ENCODE data around the gene ARMC7.

Gene ARMC7

DNA sequence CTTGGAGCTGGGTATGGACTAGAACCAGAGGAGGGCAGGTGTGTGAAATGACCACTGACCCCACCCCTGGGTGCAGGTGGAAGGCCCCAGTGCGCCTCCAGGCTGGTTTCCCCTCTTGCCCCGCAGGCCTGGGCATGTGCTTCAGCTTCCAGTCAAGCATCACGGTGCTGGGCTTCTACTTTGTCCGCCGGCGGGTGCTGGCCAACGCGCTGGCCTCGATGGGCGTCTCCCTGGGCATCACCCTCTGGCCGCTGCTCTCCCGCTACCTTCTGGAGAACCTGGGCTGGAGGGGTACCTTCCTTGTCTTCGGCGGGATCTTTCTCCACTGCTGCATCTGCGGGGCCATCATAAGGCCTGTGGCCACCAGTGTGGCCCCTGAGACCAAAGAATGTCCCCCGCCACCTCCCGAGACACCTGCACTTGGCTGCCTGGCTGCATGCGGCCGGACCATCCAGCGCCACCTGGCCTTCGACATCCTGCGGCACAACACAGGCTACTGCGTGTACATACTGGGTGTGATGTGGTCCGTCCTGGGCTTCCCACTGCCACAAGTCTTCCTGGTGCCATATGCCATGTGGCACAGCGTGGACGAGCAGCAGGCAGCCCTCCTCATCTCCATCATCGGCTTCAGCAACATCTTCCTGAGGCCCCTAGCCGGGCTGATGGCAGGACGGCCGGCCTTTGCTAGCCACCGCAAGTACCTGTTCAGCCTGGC, 9.7 kb upstream of the ARMC7 start:
- ATAC-seq (replicated peaks) (no peak), DNase-seq (no peak)
- Mint-ChIP-seq H3K9me3 (no peaks in the 10 kb centered on the region), H3K4me3 (no peak overlapping the region), H3K27me3 (no peaks in the 10 kb centered on the region), H3K4me1 (ENCODE audit: low read depth in 2 of 2) (no peaks in the 10 kb centered on the region), H3K36me3 (ENCODE audit: insufficient read depth) (peaks cover 2% of the 10 kb centered on the region), H3K27ac (no peak overlapping the region)

DNA sequence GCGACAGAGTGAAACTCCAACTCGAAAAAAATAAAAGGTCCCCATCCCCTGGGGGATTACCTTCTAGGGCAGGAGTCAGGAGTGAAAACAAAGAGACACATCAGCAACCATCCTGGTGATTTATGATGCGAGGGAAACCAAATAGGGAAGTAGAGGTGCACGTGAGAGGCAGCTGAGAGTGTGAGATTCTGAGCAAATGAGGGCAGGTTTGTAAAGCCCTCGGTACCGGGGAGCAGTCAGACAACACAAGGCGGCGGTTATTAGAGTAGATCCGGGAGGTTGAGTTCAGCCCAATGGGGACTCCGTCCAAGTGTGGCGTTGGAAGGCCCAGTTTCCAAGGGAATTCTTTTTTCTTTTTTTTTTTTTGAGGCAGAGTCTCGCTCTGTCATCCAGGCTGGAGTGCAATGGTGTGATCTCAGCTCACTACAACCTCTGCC, 7.4 kb upstream of the ARMC7 start:
- no peak overlapping the region for H3K4me3 Mint-ChIP-seq
- H3K27me3 Mint-ChIP-seq, result no peaks in the 10 kb centered on the region
- H3K4me1 Mint-ChIP-seq (ENCODE audit: low read depth in 2 of 2), result no peaks in the 10 kb centered on the region
- H3K9me3 Mint-ChIP-seq, result no peaks in the 10 kb centered on the region
- H3K27ac Mint-ChIP-seq, result no peak overlapping the region
- peaks cover 2% of the 10 kb centered on the region for H3K36me3 Mint-ChIP-seq (ENCODE audit: insufficient read depth)
- DNase-seq (no peak), ATAC-seq (replicated peaks) (peak; percentile 27)

DNA sequence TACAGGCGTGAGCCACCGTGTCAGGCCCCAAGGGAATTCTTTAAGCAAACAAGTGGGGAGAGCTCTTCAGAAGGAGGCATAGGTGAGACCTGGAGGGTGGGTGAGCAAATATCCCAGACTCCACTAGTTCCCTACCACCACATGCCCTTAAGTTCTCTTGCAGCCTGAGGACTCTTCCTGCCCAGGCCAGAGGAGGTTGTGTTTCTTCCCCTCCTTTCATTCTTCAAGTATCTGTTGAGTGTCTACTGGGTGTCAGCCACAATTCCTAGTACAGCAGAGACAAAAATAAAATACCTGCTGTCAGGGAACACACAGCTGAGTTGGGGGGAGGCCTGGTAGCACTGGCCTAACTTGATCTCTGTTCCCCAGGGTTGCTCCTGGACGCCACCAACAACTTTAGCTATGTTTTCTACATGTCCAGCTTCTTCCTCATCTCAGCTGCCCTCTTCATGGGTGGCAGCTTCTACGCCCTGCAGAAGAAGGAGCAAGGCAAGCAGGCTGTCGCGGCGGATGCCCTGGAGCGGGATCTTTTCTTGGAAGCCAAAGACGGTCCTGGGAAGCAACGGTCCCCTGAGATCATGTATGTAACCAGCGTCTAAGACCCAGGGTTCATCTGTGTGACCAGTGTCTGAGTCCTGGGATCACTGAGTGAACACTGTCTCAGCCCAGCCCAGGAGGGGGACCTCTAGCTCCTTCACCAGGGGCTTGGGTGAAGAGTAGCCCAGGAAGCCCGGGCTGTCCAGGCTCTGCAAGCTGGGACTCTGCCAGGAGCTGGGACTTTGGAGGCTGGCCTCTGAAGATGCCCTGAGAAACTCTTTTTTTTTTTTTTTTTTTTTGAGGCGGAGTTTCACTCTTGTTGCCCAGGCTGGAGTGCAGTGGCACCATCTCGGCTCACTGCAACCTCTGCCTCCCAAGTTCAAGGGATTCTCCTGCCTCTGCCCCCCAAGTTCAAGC, 5.9 kb upstream of the ARMC7 start:
- no peaks in the 10 kb centered on the region for H3K27me3 Mint-ChIP-seq
- DNase-seq, result no peak
- H3K27ac Mint-ChIP-seq, result no peak overlapping the region
- ATAC-seq (replicated peaks), result no peak
- H3K9me3 Mint-ChIP-seq, result no peaks in the 10 kb centered on the region
- H3K4me3 Mint-ChIP-seq, result no peak overlapping the region
- peaks cover 2% of the 10 kb centered on the region for H3K36me3 Mint-ChIP-seq (ENCODE audit: insufficient read depth)
- H3K4me1 Mint-ChIP-seq (ENCODE audit: low read depth in 2 of 2), result peaks cover 1 to 6% of the 10 kb centered on the region in 2 donors

DNA sequence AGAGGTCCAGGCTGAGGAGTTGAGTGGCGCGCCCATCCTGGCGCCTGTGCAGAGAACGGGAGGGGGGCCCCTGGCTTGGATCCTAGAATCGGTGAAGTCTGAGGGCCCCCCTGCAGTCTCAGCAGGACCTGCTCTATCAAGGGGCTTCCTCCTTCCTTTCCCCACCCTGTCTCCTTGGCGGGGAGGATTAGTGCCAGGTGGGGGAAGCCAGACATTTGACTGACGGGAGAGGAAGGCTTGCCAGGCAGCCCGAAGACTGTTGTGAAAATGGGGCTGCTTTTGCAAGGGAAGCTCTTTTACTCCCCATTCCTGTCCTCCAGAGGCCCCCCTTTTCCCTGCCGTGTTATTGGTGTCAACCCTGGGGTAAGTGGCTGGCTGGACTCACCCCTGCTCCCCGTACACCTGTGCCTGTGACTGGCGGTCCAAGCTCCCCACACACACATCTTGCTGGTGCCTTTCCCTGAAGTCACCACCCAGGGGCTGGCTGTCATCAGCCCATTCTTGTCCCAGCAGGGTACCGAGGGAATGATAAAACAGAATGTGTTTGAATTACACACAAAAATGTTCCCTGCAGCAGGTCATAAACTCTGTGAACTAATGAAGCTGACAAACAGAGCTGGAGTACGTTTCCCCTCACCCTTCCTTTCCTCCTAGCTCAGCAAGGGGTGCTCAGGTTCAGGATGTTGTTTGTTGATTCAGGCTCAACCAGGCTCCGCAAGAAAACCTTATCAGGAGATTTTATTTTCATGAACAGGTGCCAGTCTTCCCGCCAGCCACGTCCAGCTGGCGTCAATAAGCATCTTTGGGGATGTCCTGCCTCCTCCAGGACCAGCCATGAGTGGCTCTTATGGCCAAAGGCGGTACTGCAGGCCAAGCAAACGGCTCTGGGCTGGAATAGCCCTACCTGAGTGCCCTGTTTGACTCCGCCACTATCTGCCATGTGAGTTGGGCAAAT, 4.4 kb upstream of the ARMC7 start:
- Mint-ChIP-seq H3K4me1 (ENCODE audit: low read depth in 2 of 2) (peaks cover 8 to 9% of the 10 kb centered on the region in 2 donors), H3K36me3 (ENCODE audit: insufficient read depth) (peaks cover 9% of the 10 kb centered on the region), H3K9me3 (no peaks in the 10 kb centered on the region), H3K4me3 (no peak overlapping the region), H3K27ac (no peak overlapping the region), H3K27me3 (no peaks in the 10 kb centered on the region)
- ATAC-seq (replicated peaks) (no peak), DNase-seq (no peak)

DNA sequence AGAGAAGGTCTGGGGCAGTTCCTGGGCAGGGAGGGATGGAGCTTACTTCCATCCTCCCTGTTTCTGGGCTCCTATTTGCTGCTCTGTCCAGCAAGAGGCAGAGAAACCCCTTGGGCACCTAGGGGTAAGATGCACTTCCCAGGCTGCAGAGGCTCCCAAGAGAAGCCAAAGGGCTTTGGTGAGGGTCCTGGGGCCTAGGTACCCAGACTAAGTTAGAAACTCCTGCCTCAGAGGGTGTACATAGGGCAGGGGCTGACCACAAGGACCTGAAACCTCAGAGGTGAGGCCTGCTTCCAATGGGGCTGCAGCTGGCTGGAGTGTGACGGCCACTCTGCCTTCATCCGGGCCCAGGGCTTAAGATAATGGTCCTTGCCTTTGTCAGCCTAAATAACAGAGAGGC, 1.6 kb upstream of the ARMC7 start:
- Mint-ChIP-seq H3K27me3 (no peaks in the 10 kb centered on the region), H3K27ac (no peak overlapping the region), H3K9me3 (no peaks in the 10 kb centered on the region), H3K36me3 (ENCODE audit: insufficient read depth) (peaks cover 18% of the 10 kb centered on the region), H3K4me1 (ENCODE audit: low read depth in 2 of 2) (peaks cover 17 to 18% of the 10 kb centered on the region in 2 donors), H3K4me3 (peak overlapping the region; percentile 79 to 84)
- DNase-seq (no peak), ATAC-seq (replicated peaks) (no peak)

DNA sequence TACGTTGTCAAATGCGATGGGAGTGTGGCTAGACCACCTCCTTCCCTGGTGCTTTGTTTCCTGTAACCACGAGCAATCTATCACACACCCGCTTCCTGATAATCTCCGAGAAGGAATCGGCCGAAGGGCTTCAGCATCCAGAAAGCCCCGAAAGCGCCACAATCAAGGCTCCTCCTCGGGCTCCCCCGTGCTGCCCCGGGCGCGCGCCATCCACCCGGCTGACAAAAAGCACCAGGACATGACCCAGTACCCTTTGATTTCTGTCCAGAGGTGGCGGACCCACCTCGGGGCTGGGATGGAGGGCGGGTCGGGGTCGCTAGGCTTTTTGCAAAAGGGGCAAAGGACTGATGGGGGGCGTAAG, 743 bp upstream of the ARMC7 start:
- Mint-ChIP-seq H3K27me3 (no peaks in the 10 kb centered on the region), H3K36me3 (ENCODE audit: insufficient read depth) (peaks cover 22% of the 10 kb centered on the region), H3K4me3 (peak overlapping the region; percentile 79 to 84), H3K27ac (peak overlapping the region in 1 of 2 donors; percentile 65), H3K4me1 (ENCODE audit: low read depth in 2 of 2) (peaks cover 21% of the 10 kb centered on the region in 2 donors), H3K9me3 (no peaks in the 10 kb centered on the region)
- no peak for ATAC-seq (replicated peaks)
- DNase-seq, result peak in 1 of 3 experiments; percentile 12

DNA sequence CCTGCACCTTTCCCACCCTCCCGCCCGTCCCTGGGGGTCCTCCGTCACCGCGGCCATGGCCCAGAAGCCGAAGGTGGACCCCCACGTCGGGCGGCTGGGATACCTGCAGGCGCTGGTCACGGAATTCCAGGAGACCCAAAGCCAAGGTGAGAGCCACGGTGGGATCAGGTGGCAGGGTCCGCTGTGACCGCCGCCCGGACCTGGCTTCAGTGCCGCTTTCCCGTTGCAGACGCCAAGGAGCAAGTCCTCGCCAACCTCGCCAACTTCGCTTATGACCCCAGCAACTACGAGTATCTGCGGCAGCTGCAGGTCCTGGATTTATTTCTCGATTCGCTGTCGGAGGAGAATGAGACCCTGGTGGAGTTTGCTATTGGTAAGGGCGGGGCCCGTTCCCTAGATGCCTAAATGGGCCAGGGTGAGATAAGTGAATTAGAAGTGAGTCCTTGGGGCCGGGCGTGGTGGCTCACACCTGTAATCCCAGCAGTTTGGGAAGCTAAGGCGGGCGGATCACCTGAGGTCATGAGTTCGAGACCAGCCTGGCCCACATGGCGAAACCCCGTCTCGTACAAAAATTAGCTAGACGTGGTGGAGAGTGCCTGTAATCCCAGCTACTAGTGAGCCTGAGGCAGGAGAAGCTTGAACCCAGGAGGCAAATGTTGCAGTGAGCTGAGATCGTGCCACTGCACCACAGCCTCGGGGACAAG, 617 bp downstream of the ARMC7 start:
- H3K36me3 Mint-ChIP-seq (ENCODE audit: insufficient read depth), result peaks cover 28% of the 10 kb centered on the region
- peaks cover 32 to 33% of the 10 kb centered on the region in 2 donors for H3K4me1 Mint-ChIP-seq (ENCODE audit: low read depth in 2 of 2)
- ATAC-seq (replicated peaks) (no peak), DNase-seq (no peak)
- peak overlapping the region; percentile 79 to 84 for H3K4me3 Mint-ChIP-seq
- peak overlapping the region in 1 of 2 donors; percentile 65 for H3K27ac Mint-ChIP-seq
- no peaks in the 10 kb centered on the region for H3K27me3 Mint-ChIP-seq
- H3K9me3 Mint-ChIP-seq, result no peaks in the 10 kb centered on the region

DNA sequence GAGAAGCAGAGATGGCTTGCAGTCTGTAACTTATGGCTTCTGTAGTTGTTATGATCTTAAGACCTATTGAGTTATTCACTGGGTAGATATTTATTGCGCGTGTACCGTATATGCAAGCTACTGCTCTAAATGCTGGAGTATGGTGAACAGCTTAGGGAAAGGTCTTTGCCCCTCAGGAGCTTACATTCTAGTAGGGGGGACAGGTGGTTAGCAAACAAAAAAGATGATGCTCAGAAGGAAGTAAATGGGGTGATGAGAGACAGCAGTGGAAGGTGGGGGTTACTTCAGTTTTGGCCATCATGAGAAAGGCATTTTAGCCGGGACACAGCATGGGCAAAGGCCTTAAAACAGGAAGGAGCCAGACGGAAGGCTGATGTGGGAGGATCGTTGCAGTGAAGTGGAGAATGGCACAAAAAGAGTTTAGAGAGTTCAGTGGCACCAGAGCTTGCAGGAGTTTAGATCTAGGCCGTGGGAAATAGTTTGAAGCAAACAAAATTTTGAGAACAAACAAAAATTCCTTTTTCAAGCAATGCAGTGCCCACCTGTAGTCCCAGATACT, 2.1 kb downstream of the ARMC7 start:
- no peaks in the 10 kb centered on the region for H3K9me3 Mint-ChIP-seq
- no peak for ATAC-seq (replicated peaks)
- DNase-seq, result no peak
- H3K4me1 Mint-ChIP-seq (ENCODE audit: low read depth in 2 of 2), result peaks cover 32 to 33% of the 10 kb centered on the region in 2 donors
- peak overlapping the region; percentile 18 to 84 for H3K4me3 Mint-ChIP-seq
- peaks cover 28% of the 10 kb centered on the region for H3K36me3 Mint-ChIP-seq (ENCODE audit: insufficient read depth)
- H3K27me3 Mint-ChIP-seq, result no peaks in the 10 kb centered on the region
- H3K27ac Mint-ChIP-seq, result peak overlapping the region in 1 of 2 donors; percentile 8

DNA sequence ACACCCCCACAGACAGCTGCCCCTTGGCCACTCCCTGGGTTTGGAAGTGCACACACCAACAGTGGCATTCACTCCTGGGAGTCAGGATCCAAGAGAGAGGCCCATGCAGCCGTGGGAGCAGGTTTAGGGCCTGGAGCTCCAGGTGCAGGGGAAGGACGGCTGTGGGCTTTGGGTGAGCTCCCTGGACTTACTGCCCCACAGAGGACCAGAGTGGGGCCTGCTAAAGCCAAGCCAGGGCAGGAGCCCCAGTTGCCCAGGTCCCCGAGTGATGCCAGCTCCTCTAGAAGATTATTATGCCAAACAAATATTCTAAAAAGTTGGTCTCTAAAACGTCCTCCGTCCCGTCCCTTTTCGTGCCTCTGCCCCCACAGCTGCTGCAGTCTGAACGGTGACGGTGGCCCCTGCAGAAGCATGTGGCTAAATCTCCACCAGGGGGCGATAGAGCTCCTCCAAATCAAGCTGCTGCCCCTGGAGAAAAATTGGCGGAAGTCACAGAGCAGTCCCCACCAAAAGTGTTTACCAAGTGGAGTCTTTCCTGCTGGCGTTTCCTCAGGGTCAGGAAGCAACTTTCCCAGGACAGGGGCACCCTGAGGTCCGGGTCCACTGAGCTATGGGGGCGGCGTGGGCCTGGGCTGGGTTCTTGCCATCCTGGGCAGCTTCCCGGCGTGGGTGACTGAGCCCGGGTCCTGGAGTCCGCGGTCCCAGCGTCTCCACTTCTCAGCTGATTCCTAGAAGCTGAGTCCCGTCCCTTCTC, 4.2 kb downstream of the ARMC7 start:
- Mint-ChIP-seq H3K4me3 (peak overlapping the region; percentile 82 to 83), H3K36me3 (ENCODE audit: insufficient read depth) (peaks cover 33% of the 10 kb centered on the region), H3K27me3 (no peaks in the 10 kb centered on the region), H3K9me3 (no peaks in the 10 kb centered on the region), H3K27ac (peak overlapping the region; percentile 93 to 95), H3K4me1 (ENCODE audit: low read depth in 2 of 2) (peaks cover 31% of the 10 kb centered on the region in 2 donors)
- peak; percentile 89 to 92 (median 91) for DNase-seq
- ATAC-seq (replicated peaks), result peak; percentile 74

DNA sequence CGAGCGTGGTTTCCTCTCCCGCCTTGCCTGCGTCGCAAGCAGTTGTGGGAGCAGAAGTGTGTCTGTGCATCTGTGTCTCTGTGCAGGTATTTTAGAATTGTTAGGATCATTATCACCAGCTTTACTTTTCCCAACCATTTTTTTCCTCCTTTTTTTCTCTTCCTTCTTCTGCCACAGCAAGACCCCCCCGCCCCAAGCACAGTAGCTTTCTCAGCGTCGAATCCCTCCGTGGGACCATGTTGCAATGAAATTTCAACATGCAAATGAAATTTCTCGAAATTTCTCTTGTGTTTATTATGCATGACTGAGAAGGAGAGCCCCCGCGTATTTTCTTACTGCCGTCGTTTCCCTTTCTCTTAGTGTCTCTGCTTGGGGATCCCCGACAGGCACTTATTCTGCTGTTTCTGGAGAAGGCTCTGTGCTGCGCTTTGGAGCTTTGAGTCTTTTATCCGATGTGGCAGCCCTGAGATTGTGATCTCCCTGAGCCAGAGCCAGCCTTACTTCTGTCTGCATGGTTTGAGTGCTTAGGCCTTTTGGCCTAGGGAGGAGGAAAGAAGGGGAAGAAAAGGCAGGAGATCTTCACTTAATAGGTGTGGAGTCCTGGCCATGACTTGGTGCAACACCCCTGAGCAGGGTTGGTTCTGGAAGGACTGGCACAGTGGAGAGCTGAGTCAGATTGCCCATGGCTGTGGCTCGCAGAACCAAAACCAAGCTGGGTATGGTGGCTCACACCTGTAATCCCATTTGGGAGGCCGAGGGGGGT, 5.0 kb downstream of the ARMC7 start:
- ATAC-seq (replicated peaks), result no peak
- H3K9me3 Mint-ChIP-seq, result no peaks in the 10 kb centered on the region
- peaks cover 27% of the 10 kb centered on the region for H3K36me3 Mint-ChIP-seq (ENCODE audit: insufficient read depth)
- H3K27ac Mint-ChIP-seq, result peak overlapping the region; percentile 93 to 95
- peaks cover 28 to 29% of the 10 kb centered on the region in 2 donors for H3K4me1 Mint-ChIP-seq (ENCODE audit: low read depth in 2 of 2)
- H3K27me3 Mint-ChIP-seq, result no peaks in the 10 kb centered on the region
- no peak for DNase-seq
- H3K4me3 Mint-ChIP-seq, result peak overlapping the region; percentile 82 to 83

DNA sequence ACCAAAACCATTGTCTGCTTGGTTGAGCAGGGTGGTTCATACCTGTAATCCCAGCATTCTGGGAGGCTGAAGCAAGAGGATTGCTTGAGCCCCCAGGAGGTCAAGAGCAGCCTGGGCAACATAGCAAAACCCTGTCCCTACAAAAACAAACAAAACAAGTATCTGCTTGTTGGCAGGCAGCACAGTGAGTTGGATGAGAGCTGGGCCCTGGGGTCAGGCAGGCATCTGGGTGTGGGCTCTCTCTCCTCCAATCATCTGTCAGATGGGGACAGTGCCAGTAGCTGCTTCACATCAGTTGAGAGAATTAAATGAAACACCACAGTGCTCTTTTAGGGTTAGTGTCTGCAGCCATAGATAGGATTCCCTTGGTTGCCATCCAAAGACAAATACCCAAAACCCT, 5.8 kb downstream of the ARMC7 start:
- H3K27me3 Mint-ChIP-seq, result no peaks in the 10 kb centered on the region
- H3K27ac Mint-ChIP-seq, result no peak overlapping the region
- ATAC-seq (replicated peaks) (no peak), DNase-seq (no peak)
- peaks cover 24% of the 10 kb centered on the region for H3K36me3 Mint-ChIP-seq (ENCODE audit: insufficient read depth)
- peaks cover 29% of the 10 kb centered on the region in 2 donors for H3K4me1 Mint-ChIP-seq (ENCODE audit: low read depth in 2 of 2)
- H3K4me3 Mint-ChIP-seq, result no peak overlapping the region
- no peaks in the 10 kb centered on the region for H3K9me3 Mint-ChIP-seq

Data from effector memory CD8-positive, alpha-beta T cell (primary cell).